Cardiac muscle cell (in vitro differentiated cells and primary cell): ENCODE data around the gene MARCHF7. TPM values are rescaled to one million over a fixed set of nuclear protein-coding genes. Genes with fewer than 3 reads are reported as not detected.
"Not testable (repeated sequence)": the region's sequence is repeated elsewhere in the genome, so short reads cannot be mapped to it uniquely, and the experiment has no call there.

ENCODE experiments used
- DNase-seq, 2 donors: peaks; one replicate each; pipeline versions ENCODE4 v3.0.0 to v3.0.0-alpha.2; 2010 to 2017; ENCODE audit warnings: low read depth in 1 of 2, low spot score in 1 of 2
- H3K27ac ChIP-seq: fragments of 200-600 bp; sonication (generic); 2 replicates; pipeline ENCODE4 v1.5.1; 2016
- H3K27me3 ChIP-seq: fragments of 200-600 bp; sonication (generic); 2 replicates; pipeline ENCODE4 v1.6.0; 2016; ENCODE audit warnings: control low read depth
- H3K36me3 ChIP-seq: fragments of 200-600 bp; sonication (generic); 2 replicates; pipeline ENCODE4 v1.5.1; 2016; ENCODE audit warnings: control low read depth
- H3K4me1 ChIP-seq: fragments of 200-600 bp; sonication (generic); 2 replicates; pipeline ENCODE4 v1.8.1; 2017; ENCODE audit warnings: low read depth, mild to moderate bottlenecking, mixed run types
- H3K4me3 ChIP-seq: fragments of 200-600 bp; sonication (generic); 2 replicates; pipeline ENCODE4 v1.5.1; 2016; ENCODE audit warnings: mild to moderate bottlenecking
- H3K9me3 ChIP-seq: fragments of 200-600 bp; sonication (generic); 2 replicates; pipeline ENCODE4 v1.5.1; 2017; ENCODE audit warnings: low read depth, mild to moderate bottlenecking, control low read depth
- polyA plus RNA-seq: library from polyadenylated mRNA; unstranded; fragments of >200 nt; fragmentation: Nextera tagmentation; extraction: Ambion mirVana; gene quantifications from 2 replicates; pipeline ENCODE4 v1.2.1, GENCODE V29; 2016
- total RNA-seq: library from RNA; depleted of rRNA; stranded (reverse); fragments of >200 nt; gene quantifications from 2 replicates; pipeline ENCODE4 v1.2.3, GENCODE V29; 2016
- TF ChIP-seq, protein P1 (sequence below): IDR thresholded peaks from 2 replicates; pipeline ENCODE4 v1.5.1; 2012; ENCODE audit warnings: low read depth, mild to moderate bottlenecking, low read length

The MARCHF7 gene, protein sequence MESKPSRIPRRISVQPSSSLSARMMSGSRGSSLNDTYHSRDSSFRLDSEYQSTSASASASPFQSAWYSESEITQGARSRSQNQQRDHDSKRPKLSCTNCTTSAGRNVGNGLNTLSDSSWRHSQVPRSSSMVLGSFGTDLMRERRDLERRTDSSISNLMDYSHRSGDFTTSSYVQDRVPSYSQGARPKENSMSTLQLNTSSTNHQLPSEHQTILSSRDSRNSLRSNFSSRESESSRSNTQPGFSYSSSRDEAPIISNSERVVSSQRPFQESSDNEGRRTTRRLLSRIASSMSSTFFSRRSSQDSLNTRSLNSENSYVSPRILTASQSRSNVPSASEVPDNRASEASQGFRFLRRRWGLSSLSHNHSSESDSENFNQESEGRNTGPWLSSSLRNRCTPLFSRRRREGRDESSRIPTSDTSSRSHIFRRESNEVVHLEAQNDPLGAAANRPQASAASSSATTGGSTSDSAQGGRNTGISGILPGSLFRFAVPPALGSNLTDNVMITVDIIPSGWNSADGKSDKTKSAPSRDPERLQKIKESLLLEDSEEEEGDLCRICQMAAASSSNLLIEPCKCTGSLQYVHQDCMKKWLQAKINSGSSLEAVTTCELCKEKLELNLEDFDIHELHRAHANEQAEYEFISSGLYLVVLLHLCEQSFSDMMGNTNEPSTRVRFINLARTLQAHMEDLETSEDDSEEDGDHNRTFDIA
- total RNA-seq (112 and 155 TPM in 2 replicates), polyA plus RNA-seq (118 and 196 TPM in 2 replicates)

DNA sequence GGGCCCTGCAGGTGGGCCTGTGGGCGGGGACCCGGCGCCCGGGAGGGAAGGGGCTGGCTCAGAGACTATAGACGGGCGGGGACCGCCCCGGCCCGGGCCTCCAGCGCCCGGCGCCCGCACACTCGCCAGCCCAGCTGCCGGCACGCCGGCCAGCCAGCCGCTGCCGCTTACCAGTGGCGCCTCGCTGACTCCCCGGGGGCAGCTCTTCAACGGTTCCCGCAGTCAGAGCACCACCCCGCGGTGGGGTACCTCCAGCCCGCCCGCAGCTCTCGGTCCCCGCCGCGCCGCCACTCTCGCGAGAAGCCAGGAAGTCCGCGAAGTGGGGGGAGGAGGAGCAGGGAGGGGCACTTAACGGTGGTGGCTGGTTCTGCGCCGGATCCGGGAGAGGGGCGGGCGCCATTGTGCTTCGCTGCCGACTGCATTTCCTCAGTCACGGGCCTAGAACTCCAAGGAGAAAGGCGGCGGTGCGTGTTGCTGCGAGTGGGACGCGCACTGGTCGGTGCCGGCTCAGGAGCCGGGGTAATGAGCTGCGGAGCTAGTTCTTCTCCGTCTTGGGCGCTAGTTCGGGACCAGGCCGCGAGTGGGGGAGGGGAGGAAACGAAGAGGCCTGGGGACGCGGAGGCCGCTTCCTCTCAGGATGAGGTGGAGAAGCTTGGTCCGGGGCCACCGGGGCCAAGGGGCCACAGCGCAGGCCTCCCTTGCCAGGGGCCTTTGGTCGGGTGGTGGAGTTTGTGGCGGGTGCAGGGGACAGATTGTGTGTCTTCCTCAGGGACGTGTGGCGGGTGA, at the start of gene MARCHF7:
MARCHF7 (plus strand) TSS at position 364 of the 786 bp plus-strand sequence. CDS start 16,517 bp downstream, outside the sequence.
- H3K9me3 ChIP-seq, result no peaks in the 10 kb centered on the region
- H3K27ac ChIP-seq, result peak within 1 kb of the TSS; percentile 98
- H3K4me3 ChIP-seq, result peak within 1 kb of the TSS; percentile 77
- peak; percentile 97 to 98 for DNase-seq
- TF ChIP-seq, protein P1, sequence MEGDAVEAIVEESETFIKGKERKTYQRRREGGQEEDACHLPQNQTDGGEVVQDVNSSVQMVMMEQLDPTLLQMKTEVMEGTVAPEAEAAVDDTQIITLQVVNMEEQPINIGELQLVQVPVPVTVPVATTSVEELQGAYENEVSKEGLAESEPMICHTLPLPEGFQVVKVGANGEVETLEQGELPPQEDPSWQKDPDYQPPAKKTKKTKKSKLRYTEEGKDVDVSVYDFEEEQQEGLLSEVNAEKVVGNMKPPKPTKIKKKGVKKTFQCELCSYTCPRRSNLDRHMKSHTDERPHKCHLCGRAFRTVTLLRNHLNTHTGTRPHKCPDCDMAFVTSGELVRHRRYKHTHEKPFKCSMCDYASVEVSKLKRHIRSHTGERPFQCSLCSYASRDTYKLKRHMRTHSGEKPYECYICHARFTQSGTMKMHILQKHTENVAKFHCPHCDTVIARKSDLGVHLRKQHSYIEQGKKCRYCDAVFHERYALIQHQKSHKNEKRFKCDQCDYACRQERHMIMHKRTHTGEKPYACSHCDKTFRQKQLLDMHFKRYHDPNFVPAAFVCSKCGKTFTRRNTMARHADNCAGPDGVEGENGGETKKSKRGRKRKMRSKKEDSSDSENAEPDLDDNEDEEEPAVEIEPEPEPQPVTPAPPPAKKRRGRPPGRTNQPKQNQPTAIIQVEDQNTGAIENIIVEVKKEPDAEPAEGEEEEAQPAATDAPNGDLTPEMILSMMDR, result peak; percentile 56
- no peaks in the 10 kb centered on the region for H3K27me3 ChIP-seq
- peaks cover 4% of the 10 kb centered on the region for H3K36me3 ChIP-seq
- H3K4me1 ChIP-seq, result peaks cover 14% of the 10 kb centered on the region

DNA sequence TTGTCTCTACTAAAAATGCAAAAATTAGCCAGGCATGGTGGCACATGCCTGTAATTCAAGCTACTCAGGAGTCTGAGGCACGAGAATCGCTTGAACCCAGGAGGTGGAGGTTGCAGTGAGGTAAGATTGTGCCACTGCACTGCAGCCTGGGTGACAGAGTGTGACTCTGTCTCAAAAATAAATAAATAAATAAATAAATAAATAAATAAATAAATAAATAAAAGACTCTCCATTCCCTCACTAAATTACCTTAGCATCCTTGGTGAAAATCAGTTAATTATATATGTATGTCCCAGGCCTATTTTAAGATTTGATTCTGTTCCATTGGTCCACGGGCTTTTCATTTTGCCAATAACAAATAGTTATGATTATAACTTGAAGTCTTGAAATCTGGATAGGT, 44.9 kb upstream of the MARCHF7 start:
- H3K36me3 ChIP-seq, DNase-seq, H3K4me1 ChIP-seq, H3K27me3 ChIP-seq, H3K9me3 ChIP-seq, H3K27ac ChIP-seq, H3K4me3 ChIP-seq: not testable (repeated sequence)

DNA sequence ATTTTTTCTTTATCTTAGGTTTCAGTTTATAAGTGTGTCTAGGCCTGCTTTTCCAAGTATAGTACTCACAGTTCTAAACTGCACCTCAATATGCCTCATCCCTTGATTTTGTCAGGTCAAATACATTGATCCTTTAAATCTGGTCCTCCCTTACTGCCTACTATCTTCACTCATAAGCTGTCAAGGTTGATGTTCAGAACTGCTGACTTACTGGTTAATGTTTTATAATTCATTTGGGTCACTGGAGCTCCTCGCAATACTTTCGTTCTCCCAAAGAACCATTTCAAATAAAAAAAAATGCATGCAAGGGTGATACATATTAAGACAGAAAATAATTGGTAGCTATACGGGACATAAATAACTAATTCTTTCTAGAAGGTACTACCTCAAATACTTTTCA, 41.3 kb upstream of the MARCHF7 start:
- no peaks in the 10 kb centered on the region for H3K36me3 ChIP-seq
- H3K27ac ChIP-seq, result no peak overlapping the region
- TF ChIP-seq, protein P1, result no peak
- H3K27me3 ChIP-seq, result no peaks in the 10 kb centered on the region
- H3K4me1 ChIP-seq, result no peaks in the 10 kb centered on the region
- H3K4me3 ChIP-seq, result no peak overlapping the region
- no peaks in the 10 kb centered on the region for H3K9me3 ChIP-seq
- DNase-seq, result no peak

DNA sequence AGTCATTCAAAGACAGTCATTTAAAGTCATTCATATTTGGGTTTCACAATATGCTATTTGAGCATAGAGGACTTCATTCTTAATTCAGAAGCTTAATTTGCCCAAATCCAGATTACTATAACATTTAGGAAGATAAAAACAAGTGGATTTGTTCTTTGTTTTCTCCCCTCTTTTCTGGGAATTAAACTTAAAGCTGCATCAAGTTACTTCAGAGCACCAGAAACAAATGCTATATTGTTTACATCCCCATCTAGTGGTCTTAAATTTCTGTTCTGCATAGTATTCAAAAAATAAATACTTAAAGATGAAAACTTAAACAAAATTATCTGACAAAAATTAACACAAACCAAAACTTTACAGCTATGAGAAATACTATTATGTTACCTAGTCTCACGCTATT, 34.7 kb upstream of the MARCHF7 start:
- no peak overlapping the region for H3K4me3 ChIP-seq
- no peaks in the 10 kb centered on the region for H3K9me3 ChIP-seq
- H3K36me3 ChIP-seq, result no peaks in the 10 kb centered on the region
- peak in 1 of 2 donors; percentile 40 for DNase-seq
- H3K27me3 ChIP-seq, result no peaks in the 10 kb centered on the region
- H3K27ac ChIP-seq, result no peak overlapping the region
- H3K4me1 ChIP-seq, result no peaks in the 10 kb centered on the region
- TF ChIP-seq, protein P1, result peak; percentile 41

DNA sequence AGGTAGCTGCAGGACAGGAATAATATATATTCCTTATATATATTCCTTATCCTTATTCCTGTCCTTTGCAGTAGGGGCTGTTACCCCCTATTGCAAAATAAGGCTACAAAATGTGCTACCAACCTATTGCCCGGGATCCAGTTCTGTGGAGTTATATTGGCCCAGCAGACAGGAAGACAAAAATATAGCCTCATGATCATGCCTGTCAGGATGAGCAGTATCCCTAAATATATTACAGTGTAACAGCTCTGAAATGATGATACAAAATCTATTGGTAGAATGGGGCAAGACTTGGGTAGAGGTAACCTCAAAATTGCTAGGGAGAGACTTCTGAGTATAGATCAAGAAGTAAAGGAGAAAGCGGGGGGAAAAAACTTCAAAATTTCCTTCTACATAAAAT, 31.6 kb upstream of the MARCHF7 start:
- DNase-seq, result no peak
- H3K36me3 ChIP-seq, result no peaks in the 10 kb centered on the region

More for the DNA sequence above, 31.6 kb upstream of the MARCHF7 start:
- Histone ChIP-seq H3K4me1 (no peaks in the 10 kb centered on the region), H3K4me3 (no peak overlapping the region), H3K27me3 (no peaks in the 10 kb centered on the region), H3K9me3 (no peaks in the 10 kb centered on the region), H3K27ac (no peak overlapping the region)
- TF ChIP-seq, protein P1, result no peak
